CD4-positive, alpha-beta T cell (primary cell): ENCODE measurements around the gene EGFL7. TPM values are rescaled to one million over a fixed set of nuclear protein-coding genes. Genes with fewer than 3 reads are reported as not detected.

Experiments
- ATAC-seq: fragments of 200-7000 bp; cut with Tn5 transposase; one replicate; pipeline ENCODE4 v1.10.0; 2022; ENCODE audit warnings: mild to moderate bottlenecking; ENCODE audit not compliant: poor library complexity
- CTCF ChIA-PET: fragments of 350-600 bp; sonication (Branson Sonifier 250); formaldehyde crosslinking; loops from one replicate; lab custom pipeline; 2021; ENCODE audit warnings: antibody characterized with exemption, inconsistent platforms; lab: Charles Lee
- POLR2A ChIA-PET: fragments of 350-600 bp; sonication (Branson Sonifier 250); formaldehyde crosslinking; loops from one replicate; lab custom pipeline; 2021; ENCODE audit warnings: antibody characterized with exemption, inconsistent platforms; lab: Charles Lee
- DNase-seq, 14 experiments: peaks; one replicate each; pipeline ENCODE4 v3.0.0-alpha.2; 2013 to 2020; ENCODE audit warnings: mixed read lengths in 2 of 14
- H3K27ac ChIP-seq, 2 donors: one replicate each; pipeline versions ENCODE4 v1.5.1 to v1.7.0; 2013; ENCODE audit warnings: low read length in 2 of 2, low read depth in 1 of 2, mild to moderate bottlenecking in 1 of 2
- H3K27me3 ChIP-seq, 2 experiments: 1 replicate in 1 of 2; 2 replicates in 1 of 2; pipeline versions ENCODE4 v1.6.1 to v1.7.0; 2013; ENCODE audit warnings: low read length in 2 of 2, control low read depth in 1 of 2, mild to moderate bottlenecking in 1 of 2, moderate library complexity in 1 of 2; ENCODE audit not compliant: insufficient read depth in 2 of 2, control insufficient read depth in 1 of 2
- H3K36me3 ChIP-seq: one replicate; pipeline ENCODE4 v1.6.1; 2013; ENCODE audit warnings: low read length, control low read depth; ENCODE audit not compliant: insufficient read depth
- H3K4me1 ChIP-seq: one replicate; pipeline ENCODE4 v1.6.1; 2013; ENCODE audit warnings: low read length, control low read depth; ENCODE audit not compliant: insufficient read depth
- H3K4me3 ChIP-seq: one replicate; pipeline ENCODE4 v1.5.1; 2013; ENCODE audit warnings: mild to moderate bottlenecking, low read length, moderate library complexity
- H3K9me3 ChIP-seq, 2 experiments: 1 replicate in 1 of 2; 2 replicates in 1 of 2; pipeline versions ENCODE4 v1.6.1 to v1.7.0; 2013; ENCODE audit warnings: low read length in 2 of 2, mild to moderate bottlenecking in 2 of 2, control low read depth in 1 of 2, moderate library complexity in 1 of 2; ENCODE audit not compliant: control insufficient read depth in 1 of 2, insufficient read depth in 1 of 2
- H3K27ac Mint-ChIP-seq: one replicate; pipeline ENCODE4 v1.8.0; 2020; ENCODE audit warnings: mixed read lengths
- H3K27me3 Mint-ChIP-seq: one replicate; pipeline ENCODE4 v1.8.0; 2021; ENCODE audit warnings: mixed read lengths
- H3K36me3 Mint-ChIP-seq: one replicate; pipeline ENCODE4 v1.8.0; 2021; ENCODE audit warnings: low read depth, mixed read lengths
- H3K4me1 Mint-ChIP-seq: one replicate; pipeline ENCODE4 v1.8.0; 2021; ENCODE audit warnings: low read depth, mixed read lengths
- H3K4me3 Mint-ChIP-seq: one replicate; pipeline ENCODE4 v1.8.0; 2020; ENCODE audit warnings: mild to moderate bottlenecking, mixed read lengths
- H3K9me3 Mint-ChIP-seq: one replicate; pipeline ENCODE4 v1.8.0; 2020; ENCODE audit warnings: mixed read lengths
- CTCF ChIP-seq: fragments of 200-600 bp; IDR thresholded peaks from one replicate; pipeline ENCODE4 v1.8.0; 2022; ENCODE audit warnings: antibody characterized with exemption, mild to moderate bottlenecking
- intact Hi-C, 2 experiments: fragments of 100-400 bp; cut with DNase I in 1 of 2; cut with micrococcal nuclease in 1 of 2; formaldehyde crosslinking; loops; one replicate each; pipeline versions ENCODE4 v1.15.1 to v1.9.0; 2023 to 2025; cut with DNase I, micrococcal nuclease
- total RNA-seq, 174 experiments: library from RNA in 2 of 174; stranded (reverse) in 2 of 174; gene quantifications; one replicate each; pipeline ENCODE4 v1.2.3 and lab custom pipeline; 2021 to 2026

The EGFL7 gene
- total RNA-seq, 2 experiments from 2014 or later: not detected

- Histone ChIP-seq H3K4me1 (peaks cover 30% of the 10 kb centered on the region), H3K36me3 (no peaks in the 10 kb centered on the region), H3K27me3 (no peaks in the 10 kb centered on the region), H3K27ac (no peak overlapping the region), H3K4me3 (no peak overlapping the region), H3K9me3 (peaks cover 0 to 6% of the 10 kb centered on the region in 2 experiments)
- TF ChIP-seq CTCF: no peak
- ATAC-seq (no peak), DNase-seq (no peak)
- H3K9me3 Mint-ChIP-seq: no peaks in the 10 kb centered on the region
- H3K27me3 Mint-ChIP-seq: no peaks in the 10 kb centered on the region
- H3K4me1 Mint-ChIP-seq: peaks cover 4% of the 10 kb centered on the region
- ChIA-PET POLR2A (interaction anchor here (0.6 kb wide), 1 partner anchor 44 kb away, joined by 4 read pairs; no protein-coding TSS in a partner anchor), CTCF (no interaction called here)
- no peak overlapping the region for H3K4me3 Mint-ChIP-seq
- intact Hi-C loops: no loop called here
- H3K36me3 Mint-ChIP-seq: no peaks in the 10 kb centered on the region
- no peak overlapping the region for H3K27ac Mint-ChIP-seq
Observed at GRCh38 chr9:136683173-136683745, 20.5 kb downstream of the EGFL7 start.

GRCh38 chr9:136683755-136684154, 21.0 kb downstream of the EGFL7 start:
- Mint-ChIP-seq H3K36me3 (no peaks in the 10 kb centered on the region), H3K27ac (no peak overlapping the region), H3K4me3 (peak overlapping the region; percentile 25), H3K9me3 (no peaks in the 10 kb centered on the region), H3K4me1 (peaks cover 4% of the 10 kb centered on the region), H3K27me3 (no peaks in the 10 kb centered on the region)
- Histone ChIP-seq H3K4me3 (no peak overlapping the region), H3K27ac (no peak overlapping the region), H3K4me1 (peaks cover 30% of the 10 kb centered on the region), H3K36me3 (no peaks in the 10 kb centered on the region), H3K27me3 (no peaks in the 10 kb centered on the region), H3K9me3 (peaks cover 0 to 8% of the 10 kb centered on the region in 2 experiments)
- DNase-seq (no peak), ATAC-seq (no peak)
- intact Hi-C loops: no loop called here
- ChIA-PET CTCF (no interaction called here), POLR2A (interaction anchor here (0.6 kb wide), 1 partner anchor 44 kb away, joined by 4 read pairs; no protein-coding TSS in a partner anchor)
- no peak for TF ChIP-seq CTCF

- ATAC-seq (no peak), DNase-seq (no peak)
- Mint-ChIP-seq H3K4me3 (no peak overlapping the region), H3K27ac (no peak overlapping the region), H3K27me3 (no peaks in the 10 kb centered on the region), H3K4me1 (peaks cover 4% of the 10 kb centered on the region), H3K36me3 (no peaks in the 10 kb centered on the region), H3K9me3 (no peaks in the 10 kb centered on the region)
- H3K9me3 ChIP-seq: peaks cover 0 to 8% of the 10 kb centered on the region in 2 experiments
- TF ChIP-seq CTCF: no peak
- no peaks in the 10 kb centered on the region for H3K36me3 ChIP-seq
- no peak overlapping the region for H3K27ac ChIP-seq
- peaks cover 27% of the 10 kb centered on the region for H3K4me1 ChIP-seq
- no peak overlapping the region for H3K4me3 ChIP-seq
- no peaks in the 10 kb centered on the region for H3K27me3 ChIP-seq
- intact Hi-C loops: no loop called here
- POLR2A ChIA-PET: no interaction called here
- CTCF ChIA-PET: no interaction called here
Observed at GRCh38 chr9:136684339-136684738, 21.6 kb downstream of the EGFL7 start.
